AG08396 (cell line): Measurements from ENCODE around the gene INTS11.
"Not testable (repeated sequence)": the region's sequence is repeated elsewhere in the genome, so short reads cannot be mapped to it uniquely, and the experiment has no call there.

Experiments
- DNase-seq: peaks from one replicate; pipeline ENCODE4 v3.0.0; 2012; ENCODE audit warnings: low spot score, mixed read lengths

The INTS11 gene

DNA sequence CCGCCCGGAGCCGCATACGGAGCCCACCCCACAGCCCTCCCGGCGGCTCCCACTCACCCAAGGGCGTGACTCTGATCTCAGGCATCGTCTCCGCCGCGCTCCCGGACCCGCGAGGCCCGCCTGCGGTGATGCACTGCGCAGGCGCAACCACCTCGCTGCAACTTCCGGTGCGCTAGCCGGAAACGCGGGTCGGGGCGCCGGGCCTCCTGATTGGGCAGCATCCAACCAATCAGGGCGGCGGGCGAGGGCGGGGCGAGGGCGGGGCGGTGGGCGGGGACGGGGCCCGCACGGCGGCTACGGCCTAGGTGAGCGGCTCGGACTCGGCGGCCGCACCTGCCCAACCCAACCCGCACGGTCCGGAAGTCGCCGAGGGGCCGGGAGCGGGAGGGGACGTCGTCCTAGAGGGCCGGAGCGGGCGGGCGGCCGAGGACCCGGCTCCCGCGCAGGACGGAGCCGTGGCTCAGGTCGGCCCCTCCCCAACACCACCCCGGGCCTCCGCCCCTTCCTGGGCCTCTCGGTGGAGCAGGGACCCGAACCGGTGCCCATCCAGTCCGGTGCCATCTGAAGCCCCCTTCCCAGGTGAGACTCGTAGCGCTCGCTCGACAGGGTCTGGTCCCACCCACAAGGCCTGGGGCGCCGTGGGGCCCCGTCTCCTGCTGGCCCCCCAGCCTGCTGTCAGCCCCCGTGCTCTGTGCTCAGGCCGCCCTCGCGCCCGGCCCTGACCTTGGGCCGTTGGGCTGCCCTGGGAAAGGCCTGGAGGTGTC lies at the start of gene INTS11, which contains the start of gene CPTP:
Gene INTS11, minus strand, starts transcription at position 137 of the 764 bp plus-strand sequence. Its CDS starts 52 bp downstream, at position 85.
Gene CPTP, plus strand, starts transcription at position 279 of the 764 bp plus-strand sequence. CDS start 2,109 bp downstream, outside the sequence.
- peak; percentile 99 for DNase-seq

DNA sequence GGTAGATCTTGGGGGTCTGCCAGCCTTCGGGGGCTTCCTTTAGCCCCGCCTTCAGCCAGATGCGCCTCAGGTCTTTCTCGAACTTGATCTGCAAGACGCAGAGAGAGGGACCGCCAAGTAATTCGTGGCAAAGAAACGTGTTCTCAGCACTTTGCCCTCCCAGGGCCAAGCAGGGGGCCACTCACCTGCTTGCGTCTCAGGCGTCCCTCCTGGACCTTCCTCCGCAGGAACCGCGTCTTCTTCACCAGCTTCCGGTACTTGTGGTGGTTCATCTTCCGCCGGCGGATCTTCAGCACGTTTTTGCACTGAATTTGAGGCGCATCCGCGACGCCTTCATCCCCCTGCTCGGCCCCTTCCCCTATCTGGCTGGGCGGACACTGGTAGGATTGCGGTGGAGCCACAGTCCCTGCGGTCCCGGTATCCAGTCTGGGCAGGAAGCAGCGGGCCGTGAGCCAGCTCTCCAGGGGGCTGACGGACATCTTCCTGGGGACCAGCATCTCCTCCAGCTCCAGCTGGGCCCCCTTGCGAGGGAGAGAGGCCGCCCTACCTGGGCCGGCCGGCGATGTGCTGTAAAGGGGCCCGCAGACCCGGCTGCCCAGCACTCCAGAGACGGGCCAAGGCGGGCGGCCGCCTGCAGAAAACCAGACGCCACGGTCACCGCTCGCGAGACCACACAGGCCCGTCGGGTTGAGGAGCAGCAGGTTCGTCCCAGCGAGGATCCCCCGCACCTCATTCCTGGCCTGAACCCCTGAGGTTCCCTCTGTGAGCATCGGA lies 49.5 kb upstream of the INTS11 start:
- no peak for DNase-seq

- no peak for DNase-seq
These were observed 48.8 kb upstream of the INTS11 start for GRCh38 chr1:1373051-1373814.

GRCh38 chr1:1371746-1372711 lies 47.6 kb upstream of the INTS11 start:
- DNase-seq = peak; percentile 84

- DNase-seq = no peak
These were observed 46.9 kb upstream of the INTS11 start for GRCh38 chr1:1371364-1371745.

DNA sequence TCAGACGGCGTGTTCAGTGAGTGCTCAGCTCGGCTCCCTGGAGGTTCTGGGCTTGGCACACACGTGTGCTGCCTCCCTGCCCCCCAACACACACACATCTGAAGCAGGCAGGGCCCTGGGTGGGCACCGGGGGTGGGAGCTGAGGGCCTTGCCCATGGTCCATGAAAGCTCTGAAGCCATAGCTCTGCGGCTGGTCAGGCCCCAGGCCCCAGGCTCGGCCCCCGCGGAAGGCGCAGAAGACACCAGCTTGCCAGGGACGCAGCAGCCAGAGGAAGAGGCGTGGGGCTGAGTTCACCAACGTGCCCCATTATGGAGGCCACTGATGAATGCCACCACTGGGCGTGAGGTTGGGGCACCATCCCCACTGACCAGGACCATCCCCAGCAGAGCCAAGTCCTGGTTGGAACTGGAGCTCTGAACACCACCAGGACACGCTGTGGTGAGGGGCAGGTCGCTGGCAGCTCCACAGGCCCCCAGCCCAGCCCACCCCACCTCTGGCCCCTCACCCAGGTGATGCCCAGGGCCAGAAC lies 46.4 kb upstream of the INTS11 start:
- DNase-seq = no peak

DNA sequence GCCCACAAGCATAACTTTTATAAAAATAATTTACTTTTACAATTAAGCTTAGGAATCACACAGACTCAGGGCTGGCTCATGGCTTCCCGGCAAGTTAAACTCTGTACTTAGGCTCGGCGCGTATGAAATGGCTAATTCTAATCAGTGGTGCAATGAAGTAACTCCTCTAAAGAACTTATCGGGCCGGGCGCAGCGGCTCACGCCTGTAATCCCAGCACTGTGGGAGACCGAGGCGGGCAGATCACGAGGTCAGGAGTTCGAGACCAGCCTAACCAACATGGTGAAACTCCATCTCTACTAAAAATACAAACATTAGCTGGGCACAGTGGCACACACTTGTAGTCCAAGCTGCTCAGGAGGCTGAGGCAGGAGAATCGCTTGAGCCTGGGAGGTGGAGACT lies 45.6 kb upstream of the INTS11 start:
- not testable (repeated sequence) for DNase-seq

- DNase-seq = no peak
These were observed 42.9 kb upstream of the INTS11 start for GRCh38 chr1:1367315-1367714.

DNA sequence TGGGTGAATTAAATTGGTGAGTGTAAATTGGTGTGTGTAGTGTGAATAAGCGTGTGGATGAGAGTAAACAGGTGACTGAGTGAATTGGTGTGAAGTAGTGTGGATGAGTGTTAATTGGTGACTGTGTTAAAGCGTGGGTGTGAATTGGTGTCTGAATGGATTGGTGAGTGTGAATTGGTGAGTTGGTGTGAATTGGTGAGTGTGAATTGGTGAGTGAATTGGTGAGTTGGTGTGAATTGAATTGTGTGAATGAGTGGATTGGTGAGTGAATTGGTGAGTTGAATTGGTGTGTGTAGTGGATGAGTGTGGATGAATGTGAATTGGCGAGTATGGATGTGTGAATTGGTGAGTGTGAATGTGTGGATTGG lies 42.2 kb upstream of the INTS11 start:
- no peak for DNase-seq

DNA sequence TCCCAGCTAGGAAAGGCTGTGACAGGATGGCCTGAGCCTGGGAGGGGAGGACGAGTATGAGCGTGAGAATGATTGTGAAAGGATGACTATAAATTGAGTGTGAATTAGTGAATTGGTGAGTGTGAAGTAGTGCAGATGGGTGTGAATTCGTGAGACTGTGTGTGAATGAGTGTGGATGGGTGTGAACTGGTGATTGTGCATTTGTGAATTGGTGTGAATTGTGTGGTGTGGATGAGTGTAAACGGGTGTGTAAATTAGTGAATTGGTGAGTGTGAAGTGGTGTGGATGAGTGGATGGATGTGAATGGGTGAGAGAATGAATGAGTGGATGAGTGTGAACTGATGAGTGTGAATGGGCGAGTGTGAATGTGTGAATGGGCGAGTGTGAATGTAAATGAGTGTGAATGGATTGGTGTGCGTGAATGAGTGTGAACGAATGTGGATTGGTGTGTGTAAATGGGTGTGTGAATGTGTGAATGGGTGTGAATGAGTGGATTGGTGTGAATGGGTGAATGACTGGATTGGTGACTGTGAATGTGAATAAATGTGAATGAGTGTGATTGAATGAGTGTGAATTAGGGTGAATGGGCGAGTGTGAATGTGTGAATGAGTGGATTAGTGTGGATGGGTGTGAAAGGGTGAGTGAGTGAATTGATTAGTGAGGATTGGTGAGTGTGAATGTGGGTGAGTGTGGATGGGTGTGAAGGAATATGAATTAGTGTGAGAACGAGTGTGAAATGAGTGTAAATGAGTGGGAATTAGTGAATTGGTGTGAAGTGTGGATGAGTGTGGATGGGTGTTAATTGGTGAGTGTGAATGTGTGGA lies 41.6 kb upstream of the INTS11 start:
- no peak for DNase-seq

- no peak for DNase-seq
These were observed 39.8 kb upstream of the INTS11 start for GRCh38 chr1:1364266-1364665.

- peak; percentile 82 for DNase-seq
These were observed 37.5 kb upstream of the INTS11 start for GRCh38 chr1:1361982-1362423.

- no peak for DNase-seq
These were observed 36.9 kb upstream of the INTS11 start for GRCh38 chr1:1361233-1361981.

DNA sequence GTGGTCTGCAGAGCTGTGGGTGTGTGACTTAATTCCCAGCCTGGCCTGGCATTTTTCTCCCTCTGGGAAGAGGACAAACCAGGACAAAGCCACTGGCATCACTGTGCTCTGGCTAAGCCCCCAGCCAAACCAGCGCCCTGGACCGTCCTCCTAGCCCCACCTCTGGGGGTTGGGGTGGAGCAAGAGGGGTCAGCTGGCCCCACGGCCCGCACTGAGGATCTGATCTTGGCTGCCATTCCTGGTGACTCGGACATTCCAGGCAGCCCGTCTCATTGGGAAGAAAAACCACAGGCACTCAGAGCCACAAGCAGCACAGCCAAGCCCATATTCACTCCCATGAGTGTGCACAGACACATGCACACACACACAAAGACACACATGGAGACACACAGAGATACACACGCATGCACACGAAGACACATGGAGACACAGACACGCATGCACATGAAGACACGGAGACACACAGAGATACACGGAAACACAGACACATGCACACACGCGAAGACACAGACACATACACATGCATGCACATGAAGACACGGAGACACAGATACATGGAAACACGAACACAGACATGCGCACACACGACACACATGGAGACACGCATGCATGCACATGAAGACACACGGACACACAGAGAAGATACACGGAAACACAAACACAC lies 36.2 kb upstream of the INTS11 start:
- DNase-seq = peak; percentile 95

DNA sequence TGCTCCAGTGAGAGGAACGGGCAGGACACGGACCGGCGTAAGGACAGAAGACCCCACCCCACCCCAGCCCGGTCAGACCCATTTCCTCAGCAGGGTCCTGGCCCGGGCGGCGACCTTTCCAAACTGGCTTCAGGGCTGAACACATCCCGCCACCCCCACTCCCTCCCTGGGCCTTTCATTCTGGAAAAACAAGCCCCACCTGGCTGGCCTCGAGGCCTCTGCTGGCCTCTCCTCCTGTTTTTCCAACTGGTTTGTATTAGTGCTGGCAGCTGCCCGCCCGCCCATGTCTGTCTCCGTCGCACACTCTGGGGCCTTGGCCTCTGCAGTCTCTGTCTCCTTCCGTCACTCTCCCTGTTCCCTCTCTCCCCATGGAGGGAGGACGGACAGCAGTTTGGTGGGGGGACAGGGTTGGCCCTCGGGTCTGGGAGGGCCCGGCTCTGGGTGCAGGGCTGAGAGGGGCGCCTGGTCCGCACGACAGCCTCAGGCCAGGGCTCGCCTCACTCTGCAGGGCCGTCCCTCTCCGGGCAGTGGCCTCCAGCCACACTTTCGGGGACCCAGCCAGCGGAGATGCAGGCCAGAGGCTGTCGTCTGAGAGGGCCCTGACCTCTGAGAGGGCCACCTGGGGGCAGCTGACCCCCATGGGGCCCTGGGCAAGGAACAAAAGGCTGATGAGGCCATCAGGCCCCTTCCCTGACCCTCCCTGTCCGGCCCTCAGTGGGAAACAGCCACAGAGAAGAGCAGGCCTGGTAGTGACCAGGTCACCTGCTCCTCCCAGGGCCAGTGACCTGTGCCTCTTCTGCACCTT lies 35.4 kb upstream of the INTS11 start:
- no peak for DNase-seq

DNA sequence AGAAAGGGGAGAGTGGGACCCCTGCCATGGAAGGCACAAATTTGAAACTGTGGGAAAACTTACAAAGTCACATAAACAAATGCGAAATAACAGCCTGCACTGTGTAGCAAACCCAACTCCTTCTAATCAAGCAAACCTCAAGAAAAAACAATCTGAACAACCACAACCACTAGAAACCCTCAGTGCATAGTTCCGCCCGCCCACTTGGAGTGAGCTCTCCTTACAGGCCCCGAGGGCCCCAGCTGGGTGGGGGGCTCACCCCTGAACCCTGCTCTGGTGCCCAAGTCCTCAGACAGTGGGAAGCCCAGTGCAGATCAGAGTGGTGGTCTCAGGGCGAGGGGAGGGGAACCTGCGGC lies 34.8 kb upstream of the INTS11 start:
- DNase-seq = peak; percentile 72

DNA sequence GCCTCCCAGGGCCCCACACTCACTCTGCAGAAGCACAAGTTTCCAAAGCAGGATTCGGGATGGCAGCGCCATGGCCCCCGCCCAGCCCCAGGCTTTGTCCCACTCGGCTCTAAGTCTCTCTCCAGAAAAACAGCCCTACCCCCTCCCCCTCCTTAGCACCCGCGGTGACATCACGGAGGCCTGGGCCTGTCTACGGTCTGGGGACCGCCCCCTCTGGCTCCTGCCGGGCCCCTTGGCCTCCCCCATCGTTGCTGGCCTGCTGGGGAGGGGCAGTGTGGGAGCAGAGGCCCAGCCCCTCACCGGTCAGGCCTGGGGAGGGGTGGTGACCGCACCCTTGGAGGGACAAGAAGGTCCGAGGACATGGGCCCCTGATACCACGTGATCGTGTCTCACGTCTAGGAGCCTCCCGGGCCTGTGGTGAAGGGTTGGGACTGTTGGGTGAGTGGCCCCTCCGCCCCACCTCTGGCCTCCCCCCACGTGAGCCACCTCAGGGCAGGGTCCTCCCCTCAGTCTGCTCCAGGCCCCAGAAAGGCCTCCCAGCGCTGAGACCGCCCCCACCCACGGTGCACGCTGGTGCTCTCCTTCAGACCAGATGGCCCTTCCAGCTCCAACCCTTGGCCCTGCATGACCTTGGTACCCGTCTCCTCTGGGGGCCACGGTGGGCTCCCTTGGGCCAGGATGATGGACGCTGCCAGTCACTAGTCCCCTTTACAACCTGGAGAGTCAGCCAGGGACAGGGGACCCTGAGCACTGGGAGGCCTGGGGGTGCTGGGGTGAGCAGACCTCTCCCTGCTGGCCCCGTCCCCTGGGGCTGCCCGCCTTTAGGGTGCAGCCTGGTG lies 34.2 kb upstream of the INTS11 start, which contains the start of gene MXRA8:
Gene MXRA8, minus strand, starts transcription at position 123 of the 839 bp plus-strand sequence. Its CDS starts 51 bp downstream, at position 72.
- DNase-seq = peak; percentile 90
